NT2/D1 (cell line): ENCODE results near the gene RBMX.

Experiments
- SUZ12 ChIP-seq: IDR thresholded peaks from 2 replicates; pipeline ENCODE4 v1.6.1; 2011; ENCODE audit not compliant: insufficient read length, insufficient read depth; ENCODE audit errors: extremely low read depth
- YY1 ChIP-seq: IDR thresholded peaks from 2 replicates; pipeline ENCODE4 v1.6.1; 2011; ENCODE audit not compliant: insufficient read length, insufficient read depth
- ZNF274 ChIP-seq: IDR thresholded peaks from 2 replicates; pipeline ENCODE4 v1.6.1; 2011; ENCODE audit warnings: mild to moderate bottlenecking, low read depth, low read length

DNA sequence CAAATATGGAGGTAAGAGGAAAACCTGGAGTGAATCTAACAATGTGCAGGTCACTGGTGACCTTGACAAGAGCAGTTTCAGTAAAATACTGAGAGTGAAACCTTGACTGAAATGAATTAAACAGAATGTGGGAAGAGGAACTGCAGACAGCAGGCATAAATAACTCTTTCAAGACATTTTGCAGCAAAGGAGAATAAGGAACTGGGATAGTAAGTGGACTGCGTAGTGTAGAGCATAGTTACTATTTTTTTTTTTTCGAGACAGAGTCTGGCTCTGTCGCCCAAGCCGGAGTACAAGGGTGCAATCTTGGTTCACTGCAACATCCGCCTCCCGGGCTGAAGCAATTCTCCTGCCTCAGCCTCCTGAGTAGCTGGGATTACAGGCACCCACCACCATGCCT lies 24.0 kb downstream of the RBMX start:
- TF ChIP-seq YY1 (no peak), ZNF274 (no peak), SUZ12 (no peak)
